GM21515 (cell line): ENCODE measurements around the gene ALAD.
"Not testable (repeated sequence)": the region's sequence is repeated elsewhere in the genome, so short reads cannot be mapped to it uniquely, and the experiment has no call there.

Experiments
- ATAC-seq: cut with Tn5 transposase; IDR thresholded peaks from one replicate; pipeline ENCODE4 v1.9.1; 2021; ENCODE audit not compliant: unreplicated experiment

ALAD gene

GRCh38 chr9:113399646-113400200, 1.4 kb downstream of the ALAD start:
- ATAC-seq = no peak

DNA sequence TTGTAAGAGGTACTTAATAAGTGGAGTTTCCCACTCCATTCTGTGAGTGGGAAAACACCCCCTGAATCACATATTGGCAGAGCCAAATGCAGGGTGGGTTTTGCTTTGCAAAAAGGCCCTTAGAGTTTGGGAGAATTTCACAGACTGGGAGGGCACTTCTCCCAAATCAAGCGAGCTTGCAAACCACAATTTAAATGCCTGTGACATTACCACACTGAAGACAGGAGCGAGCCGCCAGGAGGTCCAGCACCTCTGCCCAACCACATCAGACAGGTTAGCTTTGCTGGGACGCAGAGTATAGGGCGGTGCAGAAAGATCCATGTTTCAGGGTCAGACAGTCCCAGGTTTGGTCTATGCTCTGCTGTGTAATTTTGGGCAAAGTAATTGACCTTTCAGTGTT, 2.3 kb downstream of the ALAD start:
- no peak for ATAC-seq

DNA sequence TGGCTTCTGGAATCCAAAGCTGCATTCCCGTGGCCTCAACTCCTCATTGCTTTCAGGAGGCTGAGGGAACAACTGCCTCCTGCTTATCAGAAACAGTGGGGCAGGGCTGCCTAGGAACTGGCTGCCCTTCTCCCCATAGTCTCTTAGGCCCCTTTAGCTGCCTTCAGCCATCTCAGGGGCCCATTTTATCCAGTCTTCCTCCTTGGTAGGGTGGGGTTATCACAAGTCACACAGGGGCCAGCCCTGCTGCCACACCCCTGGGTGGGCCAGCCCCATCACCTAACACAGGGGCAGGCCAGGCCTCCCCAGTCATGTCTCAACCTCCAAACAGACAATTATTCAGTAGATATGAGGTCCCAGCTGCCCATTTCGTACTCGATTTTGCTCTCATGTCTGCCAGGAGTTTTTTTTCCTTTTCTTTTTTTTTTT, 3.9 kb downstream of the ALAD start:
- no peak for ATAC-seq

DNA sequence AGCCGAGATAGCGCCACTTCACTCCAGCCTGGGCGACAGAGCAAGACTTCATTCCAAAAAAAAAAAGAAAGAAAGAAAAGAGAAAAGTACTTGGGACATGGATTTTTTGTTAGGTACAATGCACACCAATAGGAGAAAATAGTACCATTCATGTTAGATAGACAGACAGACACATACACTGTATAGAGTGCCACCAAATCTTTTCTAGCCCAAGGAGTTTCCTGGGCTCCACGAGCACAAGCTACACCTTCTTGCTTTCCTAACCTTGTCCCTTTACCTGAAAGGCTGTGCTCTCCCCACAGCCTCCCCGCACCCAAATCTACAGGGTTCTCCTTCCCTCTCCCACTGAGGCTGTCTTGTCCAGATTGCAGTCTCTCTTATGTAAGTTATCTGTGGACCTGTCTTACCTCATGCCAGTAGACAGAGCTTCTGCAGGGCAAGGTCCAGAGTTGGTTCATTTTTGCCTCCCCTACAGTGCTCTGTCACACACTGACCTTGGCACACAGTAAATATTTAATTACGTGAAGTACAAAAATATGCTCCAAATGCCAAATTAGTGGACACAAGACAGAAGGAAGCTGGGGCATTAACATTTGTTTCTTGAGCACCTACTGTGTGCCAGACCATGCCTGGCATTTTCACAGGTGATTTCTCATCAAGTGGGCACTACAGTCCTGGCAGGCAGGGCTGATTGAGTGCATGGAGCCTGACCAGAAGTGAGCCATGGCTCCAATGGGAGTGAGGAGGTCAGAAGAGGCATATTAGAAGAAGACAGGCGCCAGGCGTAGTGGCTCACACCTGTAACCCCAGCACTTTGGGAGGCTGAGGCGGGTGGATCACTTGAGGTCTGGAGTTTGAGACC, 5.9 kb downstream of the ALAD start:
- ATAC-seq = no peak

GRCh38 chr9:113393281-113393680, 7.8 kb downstream of the ALAD start:
- no peak for ATAC-seq

DNA sequence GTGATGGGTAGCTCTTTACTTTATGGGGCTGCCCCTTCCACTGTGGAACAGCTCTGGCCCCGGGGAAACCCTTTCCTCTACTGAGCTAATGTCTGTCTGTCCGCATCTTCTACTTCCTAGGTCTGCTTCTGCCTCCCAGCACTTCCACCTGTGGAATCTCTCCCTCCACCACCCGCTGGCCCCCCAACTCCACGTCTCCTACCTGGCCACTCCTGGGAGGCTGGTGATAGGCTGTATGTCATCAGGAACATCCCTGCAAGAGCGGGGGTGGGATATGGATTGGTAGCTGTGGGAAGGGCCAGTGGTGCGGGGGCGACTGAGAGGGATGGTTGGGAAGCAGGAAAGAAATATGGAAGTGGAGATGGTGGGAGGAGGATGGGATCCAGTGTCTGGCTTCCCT, 9.2 kb downstream of the ALAD start:
- ATAC-seq = no peak

DNA sequence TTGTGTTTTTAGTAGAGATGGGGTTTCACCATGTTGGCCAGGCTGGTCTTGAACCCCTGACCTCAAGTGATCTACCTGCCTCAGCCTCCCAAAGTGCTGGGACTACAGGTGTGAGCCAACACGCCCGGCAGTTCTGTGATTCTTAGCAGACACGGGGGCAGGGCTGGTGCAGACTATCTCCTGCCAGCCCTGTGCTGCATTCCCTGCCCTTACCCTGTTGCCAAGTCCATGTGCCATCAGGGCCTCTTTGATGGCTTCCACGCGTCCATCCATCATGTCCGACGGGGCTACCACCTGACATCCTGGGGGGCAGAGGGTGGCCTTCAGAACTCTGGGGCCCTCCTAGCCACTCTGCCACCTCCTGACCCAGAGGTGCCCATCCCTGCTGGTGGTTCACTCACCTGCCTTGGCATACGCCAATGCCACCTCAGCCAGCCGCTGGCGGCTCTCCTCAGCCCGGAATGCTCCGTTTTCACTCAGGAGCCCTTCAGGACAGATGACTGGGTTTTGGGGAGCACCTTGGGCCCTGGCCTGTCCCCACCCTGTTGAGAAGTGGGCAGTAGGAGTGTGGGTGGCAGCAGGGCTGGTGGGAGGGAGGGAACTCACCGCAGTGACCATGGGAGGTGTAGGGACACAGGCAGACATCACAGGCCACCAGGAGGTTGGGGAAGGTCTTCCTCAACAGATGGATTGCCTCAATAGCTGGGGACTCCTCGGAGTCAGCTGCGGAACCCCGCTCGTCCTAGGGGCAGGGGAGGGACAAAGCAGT, 10.7 kb downstream of the ALAD start:
- ATAC-seq = no peak

- no peak for ATAC-seq
These were observed 11.6 kb downstream of the ALAD start for GRCh38 chr9:113389451-113389850.

DNA sequence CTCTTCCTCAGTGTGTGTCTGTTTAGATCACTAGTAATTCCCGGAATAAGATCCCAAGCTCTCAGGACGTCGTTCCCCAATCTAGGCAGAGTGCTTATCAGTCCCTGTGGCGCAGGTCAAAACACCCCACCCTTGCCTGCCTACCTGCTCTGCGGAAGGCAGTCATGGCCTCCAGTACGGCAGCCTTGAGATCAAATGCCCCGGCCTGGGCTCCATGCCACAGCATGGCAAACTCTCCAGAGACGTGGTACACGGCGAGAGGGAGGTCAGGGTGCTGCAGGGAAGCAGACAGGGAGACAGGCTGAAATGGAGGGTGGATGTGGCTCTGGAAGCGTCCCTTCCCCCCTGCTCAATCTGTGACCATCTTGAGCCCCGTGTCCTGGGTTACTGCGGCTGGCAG, 12.3 kb downstream of the ALAD start:
- ATAC-seq = no peak

DNA sequence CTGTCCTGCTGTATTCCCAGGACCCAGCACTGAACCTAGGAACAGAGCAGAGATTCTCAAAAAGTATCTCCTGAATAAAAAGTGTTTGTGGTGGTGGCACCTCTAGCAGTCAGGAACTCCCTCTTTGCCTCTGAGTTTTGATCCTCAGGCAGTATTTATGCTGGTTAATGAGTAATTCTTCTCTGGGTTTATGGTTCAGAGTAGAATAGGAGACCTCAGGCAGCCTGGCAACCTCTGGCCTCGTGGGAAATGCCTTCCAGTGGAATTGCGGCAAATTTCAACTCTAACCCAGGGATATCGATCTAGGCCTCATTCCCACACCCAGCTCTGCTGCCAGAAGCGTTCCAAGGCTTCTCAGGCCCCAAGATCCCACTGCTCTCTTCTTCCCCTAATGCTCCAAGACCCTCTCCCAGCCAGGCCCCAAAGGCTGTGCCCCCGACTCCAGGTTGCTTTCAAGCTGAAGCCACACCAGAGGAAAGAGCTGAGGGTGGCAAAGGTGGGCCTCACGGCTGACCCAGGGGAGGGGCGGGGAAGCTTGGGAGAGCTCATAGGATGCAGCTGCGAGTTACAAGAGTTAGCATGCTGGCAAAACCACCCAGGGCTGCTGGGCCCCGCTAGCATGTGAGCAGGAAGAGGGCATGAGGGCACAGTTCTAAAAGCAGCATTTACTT, 13.4 kb downstream of the ALAD start:
- no peak for ATAC-seq

GRCh38 chr9:113386571-113387393, 14.3 kb downstream of the ALAD start:
- no peak for ATAC-seq

DNA sequence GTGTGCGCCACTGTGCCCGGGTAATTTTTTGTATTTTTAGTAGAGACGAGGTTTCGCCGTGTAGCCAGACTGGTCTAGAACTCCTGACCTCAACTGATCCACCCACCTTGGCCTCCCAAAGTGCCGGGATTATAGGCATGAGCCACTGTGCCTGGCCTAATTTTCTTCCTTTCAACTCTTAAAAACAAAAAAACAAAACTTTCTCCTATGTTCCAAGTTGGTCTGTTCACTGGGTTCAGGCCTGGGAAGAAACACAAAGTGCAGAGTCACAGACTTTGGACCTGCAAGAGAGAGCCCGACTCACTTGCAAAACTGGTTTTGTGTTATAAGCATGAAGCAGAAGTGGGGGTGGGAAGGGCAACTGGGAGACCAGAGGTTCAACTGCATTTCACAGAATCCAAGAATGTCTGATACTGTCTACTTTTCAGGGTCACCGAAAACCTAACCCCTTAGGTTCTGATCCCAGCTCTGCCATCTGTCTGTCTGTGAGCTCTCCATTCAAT, 19.1 kb downstream of the ALAD start:
- no peak for ATAC-seq

DNA sequence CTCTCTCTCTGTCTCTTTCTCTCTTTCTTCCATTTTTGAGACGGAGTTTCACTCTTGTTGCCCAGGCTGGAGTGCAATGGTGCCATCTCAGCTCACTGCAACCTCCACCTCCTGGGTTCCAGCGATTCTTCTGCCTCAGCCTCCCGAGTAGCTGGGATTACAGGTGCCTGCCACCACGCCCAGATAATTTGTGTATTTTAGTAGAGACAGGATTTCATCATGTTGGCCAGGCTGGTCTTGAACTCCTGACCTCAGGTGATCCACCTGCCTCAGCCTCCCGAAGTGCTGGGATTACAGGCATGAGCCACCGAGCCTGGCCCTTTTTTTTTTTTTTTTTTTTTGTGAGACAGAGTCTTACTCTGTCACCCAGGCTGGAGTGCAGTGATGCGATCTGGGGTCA, 19.6 kb downstream of the ALAD start:
- ATAC-seq = not testable (repeated sequence)

GRCh38 chr9:113380869-113381378, 20.2 kb downstream of the ALAD start:
- ATAC-seq = peak; percentile 43

DNA sequence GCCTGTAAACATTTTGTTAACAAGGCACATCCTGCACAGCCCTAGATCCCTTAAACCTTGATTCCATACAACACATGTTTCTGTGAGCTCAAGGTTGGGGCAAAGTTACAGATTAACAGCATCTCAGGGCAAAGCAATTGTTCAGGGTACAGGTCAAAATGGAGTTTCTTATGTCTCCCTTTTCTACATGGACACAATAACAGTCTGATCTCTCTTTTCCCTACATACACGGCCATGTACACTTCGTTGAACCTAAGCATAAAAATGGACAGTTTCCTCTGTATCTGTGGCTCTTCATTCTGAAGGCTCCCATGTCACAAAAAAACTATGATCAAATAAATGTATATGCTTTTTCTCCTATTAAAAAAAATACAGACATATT, 21.3 kb downstream of the ALAD start:
- not testable (repeated sequence) for ATAC-seq

DNA sequence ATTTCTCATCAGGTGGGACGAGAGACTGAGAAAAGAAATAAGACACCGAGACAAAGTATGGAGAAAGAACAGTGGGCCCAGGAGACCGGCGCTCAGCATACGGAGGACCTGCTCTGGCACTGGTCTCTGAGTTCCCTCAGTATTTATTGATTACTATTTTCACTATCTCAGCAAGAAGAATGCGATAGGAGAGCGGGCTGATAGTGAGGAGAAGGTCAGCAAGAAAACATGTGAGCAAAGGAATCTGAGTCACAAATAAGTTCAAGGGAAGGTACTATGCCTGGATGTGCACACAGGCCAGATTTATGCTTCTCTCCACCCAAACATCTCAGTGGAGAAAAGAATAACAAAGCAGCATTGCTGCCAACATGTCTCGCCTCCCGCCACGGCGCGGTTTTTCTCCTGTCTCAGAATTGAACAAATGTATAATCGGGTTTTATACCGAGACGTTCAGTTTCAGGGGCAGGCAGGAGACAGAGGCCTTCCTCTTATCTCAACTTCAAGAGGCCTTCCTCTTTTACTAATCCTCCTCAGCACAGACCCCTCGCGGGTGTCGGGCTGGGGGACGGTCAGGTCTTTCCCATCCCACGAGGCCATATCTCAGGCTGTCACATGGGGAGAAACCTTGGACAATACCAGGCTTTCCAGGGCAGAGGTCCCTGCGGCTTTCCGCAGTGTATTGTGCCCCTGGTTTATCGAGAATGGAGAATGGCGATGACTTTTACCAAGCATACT, 21.8 kb downstream of the ALAD start:
- not testable (repeated sequence) for ATAC-seq

DNA sequence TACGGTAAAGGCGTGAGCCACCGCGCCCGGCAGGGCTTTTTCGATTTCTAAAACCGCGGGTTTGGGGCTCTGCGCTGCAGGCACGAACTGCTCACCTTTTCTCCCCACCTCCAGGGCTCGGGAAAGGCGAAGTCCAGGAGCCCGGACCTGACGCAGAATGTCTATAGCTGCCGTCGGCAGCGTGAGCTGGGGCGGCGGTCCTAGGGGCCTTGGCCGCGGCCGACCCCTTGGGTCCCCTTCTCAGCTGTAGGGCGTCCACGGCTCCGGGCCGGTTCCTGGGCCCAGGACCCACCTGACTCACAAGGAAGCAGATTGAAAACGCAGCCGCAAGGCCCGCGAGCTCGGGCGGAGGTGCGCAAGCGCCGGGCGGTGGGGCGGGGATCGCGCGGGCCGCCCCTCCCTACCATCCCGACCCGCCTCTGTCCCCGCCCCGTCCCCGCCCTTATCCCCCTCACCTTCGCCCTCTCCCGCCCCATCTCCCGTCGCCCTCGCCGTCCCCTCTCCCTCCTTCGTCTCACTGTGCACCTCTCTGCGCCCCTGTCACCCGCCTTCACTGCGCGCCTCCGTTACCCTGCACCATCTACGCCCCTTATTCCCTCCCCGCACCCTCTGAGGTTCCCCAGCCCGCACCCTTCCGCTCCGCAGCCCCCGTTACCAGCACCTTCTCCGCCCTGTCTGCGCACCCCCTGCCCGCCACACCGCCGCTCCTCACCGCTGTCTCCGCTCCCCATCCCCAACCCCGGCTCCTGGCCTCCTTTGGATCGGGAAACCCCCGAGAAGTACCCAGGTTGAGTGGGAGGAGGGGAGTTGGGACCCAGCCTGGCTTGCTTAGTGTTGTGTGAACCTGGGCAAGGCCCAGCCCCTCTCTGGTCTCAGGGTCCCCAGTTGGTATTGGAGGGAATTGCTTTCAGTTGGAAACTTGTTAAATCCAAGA, 24.2 kb downstream of the ALAD start, which contains the start of gene HDHD3:
TSS of gene HDHD3 (minus strand) at position 353 of the 934 bp plus-strand sequence. CDS start 2,632 bp downstream, outside the sequence.
- peak; percentile 76 for ATAC-seq
